Thymus (tissue), 11 donors: ENCODE measurements around the gene TMCC2. TPM values are rescaled to one million over a fixed set of nuclear protein-coding genes. Genes with fewer than 3 reads are reported as not detected.

Experiments used
- DNase-seq, 9 donors: peaks; one replicate each; pipeline ENCODE4 v3.0.0-alpha.2; 2013; ENCODE audit warnings: low spot score in 9 of 9, low read depth in 6 of 9, missing footprints in 1 of 9
- H3K27ac ChIP-seq, 2 donors: one replicate each; pipeline ENCODE4 v1.5.1; 2013; ENCODE audit warnings: control low read depth in 1 of 2, low read depth in 1 of 2, low read length in 1 of 2, mild to moderate bottlenecking in 1 of 2, moderate library complexity in 1 of 2
- H3K27me3 ChIP-seq, 2 donors: one replicate each; pipeline ENCODE4 v1.5.1; 2013; ENCODE audit warnings: low read length in 1 of 2; ENCODE audit not compliant: control insufficient read depth in 2 of 2, insufficient read depth in 1 of 2
- H3K36me3 ChIP-seq, 2 donors: one replicate each; pipeline ENCODE4 v1.5.1; 2013; ENCODE audit warnings: low read length in 1 of 2, mild to moderate bottlenecking in 1 of 2, moderate library complexity in 1 of 2; ENCODE audit not compliant: control insufficient read depth in 2 of 2, insufficient read depth in 2 of 2
- H3K4me1 ChIP-seq, 2 donors: one replicate each; pipeline ENCODE4 v1.5.1; 2013; ENCODE audit warnings: low read length in 2 of 2; ENCODE audit not compliant: control insufficient read depth in 2 of 2, insufficient read depth in 2 of 2
- H3K4me3 ChIP-seq, 2 donors: one replicate each; pipeline ENCODE4 v1.5.1; 2013; ENCODE audit warnings: low read length in 2 of 2, control low read depth in 1 of 2, mild to moderate bottlenecking in 1 of 2
- H3K9me3 ChIP-seq, 2 donors: one replicate each; pipeline ENCODE4 v1.5.1; 2013; ENCODE audit warnings: low read length in 1 of 2, mild to moderate bottlenecking in 1 of 2; ENCODE audit not compliant: control insufficient read depth in 2 of 2, insufficient read depth in 1 of 2
- WGBS: extraction: QIAGEN DNeasy Blood & Tissue Kit; methylation state at CpG from one replicate; pipeline ENCODE4 v1.1.7; 2013; 5-methylcytosine and 5-hydroxymethylcytosine counted together
- polyA plus RNA-seq: library from polyadenylated mRNA; stranded (reverse); fragments of 200-250 nt; gene quantifications from one replicate; pipeline ENCODE4 v1.2.3, GENCODE V29; 2013
- total RNA-seq: library from RNA; stranded (reverse); fragments of 120-200 nt; gene quantifications from one replicate; pipeline ENCODE4 v1.2.4, GENCODE V29; 2013
- donor health status: healthy.

The TMCC2 gene
- total and polyA plus RNA-seq, 2 donors, result 3.7 to 5.1 TPM

DNA sequence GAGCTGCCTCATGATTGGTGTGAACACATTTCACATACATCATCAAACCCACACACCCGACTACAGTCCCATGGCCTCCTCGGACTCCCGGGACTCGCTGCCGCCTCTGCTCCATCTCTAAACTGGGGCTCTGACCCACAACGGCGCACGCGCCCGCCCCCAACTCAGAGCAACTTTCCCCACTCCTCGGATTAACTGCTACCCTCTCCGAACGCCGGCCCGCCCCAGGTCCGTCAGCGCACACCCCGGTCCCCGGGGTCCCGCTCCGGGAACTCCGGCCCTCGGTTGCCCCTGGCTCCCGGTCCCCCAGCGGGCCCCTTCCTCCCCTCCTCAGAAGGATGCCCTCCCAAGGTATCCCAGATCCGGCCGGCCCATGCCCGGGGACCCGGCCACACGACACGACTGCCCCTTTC lies 17.0 kb upstream of the TMCC2 start:
- no peaks in the 10 kb centered on the region for H3K36me3 ChIP-seq
- peaks cover 13% of the 10 kb centered on the region in 2 donors for H3K4me1 ChIP-seq
- under 1% methylated on average over 31 of the region's 31 CpGs for WGBS
- H3K27ac ChIP-seq, result peak overlapping the region; percentile 85 to 88
- DNase-seq, result peak in 1 of 9 donors; percentile 13
- peaks cover 0 to 3% of the 10 kb centered on the region in 2 donors for H3K9me3 ChIP-seq
- peaks cover 0 to 7% of the 10 kb centered on the region in 2 donors for H3K27me3 ChIP-seq
- H3K4me3 ChIP-seq, result peak overlapping the region; percentile 77 to 94

DNA sequence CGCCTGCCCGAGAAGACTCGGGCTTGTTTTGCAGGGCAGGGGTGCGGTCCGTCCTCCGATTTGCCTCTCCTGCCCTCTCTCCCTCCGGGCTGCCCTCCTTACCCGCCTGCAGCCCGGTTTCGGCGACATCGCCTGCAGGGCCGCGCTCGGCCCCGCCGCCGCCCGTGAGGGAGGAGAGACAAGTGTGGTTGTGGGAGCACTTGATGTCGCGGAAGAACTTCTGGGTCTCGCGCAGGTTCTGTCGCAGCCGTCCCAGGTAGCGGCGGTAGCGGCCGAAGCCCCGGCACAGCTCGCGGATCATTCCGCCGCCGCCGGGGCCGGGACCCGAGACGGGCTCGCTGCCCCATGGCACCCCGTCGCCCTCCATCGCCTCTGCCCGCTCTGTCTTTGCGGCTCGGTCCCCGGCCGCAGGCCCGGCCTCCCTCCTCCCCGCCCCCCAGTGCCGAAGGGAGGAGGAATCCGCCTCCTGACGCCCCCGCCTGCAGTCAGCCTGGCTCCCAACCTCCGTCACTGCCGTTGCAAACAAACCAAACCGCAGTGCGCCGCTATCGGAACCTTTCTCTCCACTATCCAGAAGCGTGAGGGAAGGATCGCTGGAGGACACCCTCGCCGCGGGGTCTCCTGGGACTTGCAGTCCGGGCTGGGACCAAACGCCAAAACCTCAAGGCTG lies 16.4 kb upstream of the TMCC2 start, which contains the start of gene DSTYK:
Gene DSTYK, minus strand, starts transcription at position 534 of the 670 bp plus-strand sequence. Its CDS starts 167 bp downstream, at position 367.
- DNase-seq, result peak; percentile 82 to 98 (median 92)
- Histone ChIP-seq H3K4me3 (peak within 1 kb of the TSS; percentile 77 to 94), H3K36me3 (no peaks in the 10 kb centered on the region), H3K9me3 (peaks cover 0 to 3% of the 10 kb centered on the region in 2 donors), H3K4me1 (peaks cover 13% of the 10 kb centered on the region in 2 donors), H3K27me3 (peaks cover 0 to 7% of the 10 kb centered on the region in 2 donors), H3K27ac (peak within 1 kb of the TSS; percentile 85 to 88)
- under 1% methylated on average over 67 of the region's 67 CpGs for WGBS

DNA sequence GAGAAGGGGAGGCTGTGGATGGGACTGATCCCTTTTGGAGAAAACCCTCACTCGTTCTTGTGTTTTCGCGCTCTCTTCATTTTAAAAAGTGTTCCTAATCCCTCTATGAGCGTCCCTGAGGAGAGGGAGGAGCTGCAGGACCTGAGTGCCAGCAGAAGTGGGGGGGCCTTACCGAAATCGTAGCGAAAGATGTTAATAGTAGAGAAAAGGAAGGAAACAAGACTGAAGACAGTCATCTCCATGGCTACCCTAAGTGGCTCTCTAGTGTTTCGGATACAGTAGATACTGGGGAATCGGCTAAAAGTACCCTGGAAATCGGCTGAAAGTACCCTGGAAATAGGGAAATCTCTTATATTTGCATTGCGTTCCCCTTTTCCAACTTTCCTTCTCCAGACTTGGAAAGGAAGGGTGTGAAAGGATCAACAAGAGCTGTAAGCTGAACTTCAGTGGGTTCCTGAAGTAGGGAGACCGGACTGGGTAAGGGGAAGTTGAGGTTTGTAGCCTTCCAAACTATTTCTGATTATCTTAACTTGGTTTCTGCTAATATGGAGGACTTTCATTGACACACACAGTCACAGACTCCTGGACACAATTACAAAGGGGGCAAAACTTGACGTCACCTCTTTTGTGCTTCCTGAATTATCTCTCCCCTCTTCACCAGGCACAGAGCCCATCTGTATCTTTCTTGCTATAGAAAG lies 15.8 kb upstream of the TMCC2 start:
- Histone ChIP-seq H3K27me3 (peaks cover 0 to 7% of the 10 kb centered on the region in 2 donors), H3K4me1 (peaks cover 13% of the 10 kb centered on the region in 2 donors), H3K36me3 (no peaks in the 10 kb centered on the region), H3K27ac (peak overlapping the region; percentile 85 to 88), H3K4me3 (peak overlapping the region; percentile 77 to 94), H3K9me3 (peaks cover 0 to 3% of the 10 kb centered on the region in 2 donors)
- no peak for DNase-seq
- WGBS, result 14% methylated on average over 13 of the region's 13 CpGs

DNA sequence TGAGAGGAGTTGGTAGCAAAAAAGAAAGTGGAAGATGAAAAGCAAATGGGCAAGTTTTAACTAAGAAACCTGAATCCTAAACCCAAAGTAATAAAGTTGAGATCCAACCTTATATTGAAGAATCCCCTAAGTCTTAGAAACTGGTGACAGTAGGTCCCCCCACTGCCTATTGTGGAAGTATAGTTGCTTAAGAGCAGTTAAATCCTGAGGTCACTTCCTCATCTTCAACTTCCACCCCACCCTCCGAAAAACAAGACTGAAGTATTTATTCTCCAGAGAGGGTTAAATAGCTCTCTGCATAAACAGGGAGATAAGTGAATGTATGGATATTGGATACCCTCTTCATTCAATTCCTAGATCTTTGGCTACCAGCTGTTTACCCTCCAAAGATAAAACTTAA lies 13.0 kb upstream of the TMCC2 start:
- peaks cover 0 to 7% of the 10 kb centered on the region in 2 donors for H3K27me3 ChIP-seq
- no peak overlapping the region for H3K4me3 ChIP-seq
- no peaks in the 10 kb centered on the region for H3K36me3 ChIP-seq
- peaks cover 0 to 3% of the 10 kb centered on the region in 2 donors for H3K9me3 ChIP-seq
- H3K4me1 ChIP-seq, result peaks cover 13% of the 10 kb centered on the region in 2 donors
- no peak for DNase-seq
- WGBS, result 51% methylated on average over 1 of the region's 1 CpG
- H3K27ac ChIP-seq, result no peak overlapping the region

DNA sequence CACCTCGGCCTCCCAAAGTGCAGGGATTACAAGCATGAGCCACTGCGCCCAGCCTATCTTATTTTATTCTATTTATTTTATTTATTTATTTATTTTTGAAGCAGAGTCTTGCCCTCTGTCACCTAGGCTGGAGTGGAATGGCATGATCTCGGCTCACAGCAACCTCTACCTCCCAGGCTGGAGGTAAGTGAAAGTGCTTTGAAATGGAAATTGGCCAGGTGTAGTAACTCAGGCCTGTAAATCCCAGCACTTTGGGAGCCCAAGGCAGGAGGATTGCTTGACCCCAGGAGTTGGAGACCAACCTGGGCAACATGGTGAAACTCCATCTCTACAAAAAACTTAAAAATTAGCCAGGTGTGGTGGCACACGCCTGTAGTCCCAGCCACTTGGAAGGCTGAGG lies 11.2 kb upstream of the TMCC2 start:
- Histone ChIP-seq H3K27ac (no peak overlapping the region), H3K9me3 (no peaks in the 10 kb centered on the region), H3K4me1 (peaks cover 5% of the 10 kb centered on the region in 2 donors), H3K4me3 (no peak overlapping the region), H3K36me3 (no peaks in the 10 kb centered on the region), H3K27me3 (no peaks in the 10 kb centered on the region)
- 97% methylated on average over 4 of the region's 4 CpGs for WGBS
- no peak for DNase-seq

DNA sequence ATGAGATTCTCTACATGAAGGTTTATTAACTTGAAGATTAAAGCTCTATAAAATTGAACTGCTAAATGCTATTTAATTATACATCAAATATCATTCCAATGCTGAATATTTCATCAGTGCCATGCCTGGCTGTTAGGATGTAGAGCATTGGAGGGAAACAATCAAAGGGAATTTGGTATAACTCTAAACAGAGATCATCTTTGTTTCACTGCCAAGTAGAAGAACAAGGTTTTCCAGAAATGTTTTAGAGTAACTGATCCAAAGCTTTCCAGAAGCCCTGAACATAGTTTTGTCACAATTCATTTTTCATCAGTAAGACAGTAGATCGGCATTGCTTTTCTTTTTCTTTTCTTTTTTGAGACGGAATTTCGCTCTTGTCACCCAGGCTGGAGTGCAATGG lies 10.3 kb upstream of the TMCC2 start:
- no peaks in the 10 kb centered on the region for H3K36me3 ChIP-seq
- H3K27me3 ChIP-seq, result no peaks in the 10 kb centered on the region
- no peak for DNase-seq
- no peaks in the 10 kb centered on the region for H3K4me1 ChIP-seq
- 96% methylated on average over 3 of the region's 3 CpGs for WGBS
- H3K4me3 ChIP-seq, result no peak overlapping the region
- H3K9me3 ChIP-seq, result no peaks in the 10 kb centered on the region
- no peak overlapping the region for H3K27ac ChIP-seq

DNA sequence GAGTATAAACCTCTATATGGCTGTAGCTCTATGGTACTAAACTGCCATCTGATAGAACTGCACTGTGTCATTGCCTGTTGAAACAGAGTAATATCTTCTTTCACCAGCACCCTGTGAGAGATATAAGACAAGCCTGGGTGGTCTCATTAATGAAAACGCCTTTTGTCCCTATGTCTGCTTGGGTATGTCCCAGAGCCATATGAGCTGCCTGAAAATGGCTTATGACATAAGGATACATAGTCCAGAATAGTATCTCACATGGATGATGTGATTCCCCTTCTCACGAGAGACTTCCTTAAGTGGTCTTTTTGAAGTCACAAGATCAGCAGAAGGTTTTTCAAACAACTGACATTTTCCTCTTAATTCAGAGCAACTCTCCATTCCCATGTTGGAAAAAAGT lies 7.3 kb upstream of the TMCC2 start:
- peaks cover 0 to 11% of the 10 kb centered on the region in 2 donors for H3K27me3 ChIP-seq
- no peaks in the 10 kb centered on the region for H3K4me1 ChIP-seq
- H3K9me3 ChIP-seq, result no peaks in the 10 kb centered on the region
- H3K27ac ChIP-seq, result no peak overlapping the region
- no peak for DNase-seq
- no peak overlapping the region for H3K4me3 ChIP-seq
- H3K36me3 ChIP-seq, result no peaks in the 10 kb centered on the region
- 73% methylated on average over 2 of the region's 2 CpGs for WGBS

DNA sequence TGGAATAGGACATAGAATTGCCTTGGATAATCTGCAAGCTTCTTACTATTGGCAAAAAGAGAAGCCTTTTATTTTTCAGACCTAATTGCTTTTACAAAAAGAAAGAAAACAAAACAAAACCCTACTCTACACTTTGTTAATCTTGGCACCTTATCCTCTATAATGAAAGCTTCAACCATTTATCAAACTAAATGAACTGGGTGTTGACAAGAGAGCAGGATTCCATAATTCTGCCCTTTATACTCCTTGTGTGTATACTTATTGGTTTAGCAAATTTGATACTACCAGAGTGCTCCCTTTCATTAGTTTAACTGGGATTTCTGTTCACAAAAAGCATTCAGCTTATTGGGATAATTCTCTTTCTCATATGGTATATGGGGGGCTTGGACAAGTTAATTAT lies 3.0 kb upstream of the TMCC2 start:
- H3K27ac ChIP-seq, result no peak overlapping the region
- H3K4me1 ChIP-seq, result peaks cover 5 to 18% of the 10 kb centered on the region in 2 donors
- H3K4me3 ChIP-seq, result no peak overlapping the region
- no peaks in the 10 kb centered on the region for H3K36me3 ChIP-seq
- peaks cover 19 to 51% of the 10 kb centered on the region in 2 donors for H3K27me3 ChIP-seq
- DNase-seq, result no peak
- H3K9me3 ChIP-seq, result no peaks in the 10 kb centered on the region
